Activated T-helper 1 cell treated with anti-CD3 and anti-CD28 coated beads, Interleukin-12 subunit alpha, Interleukin-12 subunit beta, Interleukin-2, Interleukin-4 antibody, amounts not matched to agents 30 ng/mL and 10 ng/mL and 1 ng/mL, durations not matched to agents 14 hours and 24 hours and 36 hours (primary cell): ENCODE data around the gene TBC1D1. TPM values are rescaled to one million over a fixed set of nuclear protein-coding genes. Genes with fewer than 3 reads are reported as not detected.
A peak's percentile ranks its signal among the peaks of the same experiment; 100 is the strongest.
"Not testable (repeated sequence)": the region's sequence is repeated elsewhere in the genome, so short reads cannot be mapped to it uniquely, and the experiment has no call there.

Source experiments
- DNase-seq: peaks from one replicate; pipeline ENCODE4 v3.0.0; 2021; ENCODE audit warnings: low spot score
- H3K27ac Mint-ChIP-seq: one replicate; pipeline ENCODE4 v1.8.0; 2021; ENCODE audit warnings: mild to moderate bottlenecking, mixed read lengths
- H3K27me3 Mint-ChIP-seq: one replicate; pipeline ENCODE4 v1.8.0; 2022; ENCODE audit warnings: mild to moderate bottlenecking, moderate library complexity, mixed read lengths; ENCODE audit not compliant: insufficient read depth
- H3K36me3 Mint-ChIP-seq: one replicate; pipeline ENCODE4 v1.8.0; 2021; ENCODE audit warnings: low read depth, mixed read lengths
- H3K4me1 Mint-ChIP-seq: one replicate; pipeline ENCODE4 v1.8.0; 2021; ENCODE audit warnings: low read depth, mixed read lengths
- H3K4me3 Mint-ChIP-seq: one replicate; pipeline ENCODE4 v1.8.0; 2021; ENCODE audit warnings: mild to moderate bottlenecking, moderate library complexity, mixed read lengths
- H3K9me3 Mint-ChIP-seq: one replicate; pipeline ENCODE4 v1.8.0; 2021; ENCODE audit warnings: mixed read lengths
- intact Hi-C: fragments of 100-400 bp; cut with micrococcal nuclease; formaldehyde crosslinking; loops from one replicate; pipeline ENCODE4 v1.15.1; 2024
- total RNA-seq: library from RNA; stranded (reverse); gene quantifications from 2 replicates; pipeline ENCODE4 v1.2.3, GENCODE V29; 2022

TBC1D1 gene
- total RNA-seq, 1 donor from 2014 or later, result 52.6 TPM

GRCh38 chr4:37968747-37969146 is 77.9 kb downstream of the TBC1D1 start:
- Mint-ChIP-seq H3K4me1 (peaks cover 23% of the 10 kb centered on the region), H3K9me3 (no peaks in the 10 kb centered on the region), H3K4me3 (no peak overlapping the region), H3K36me3 (peaks cover 2% of the 10 kb centered on the region), H3K27me3 (no peaks in the 10 kb centered on the region), H3K27ac (no peak overlapping the region)
- intact Hi-C loops, result no loop called here
- DNase-seq, result no peak

GRCh38 chr4:37970702-37971101 is 79.8 kb downstream of the TBC1D1 start:
- Mint-ChIP-seq H3K27me3 (no peaks in the 10 kb centered on the region), H3K4me3 (no peak overlapping the region), H3K9me3 (no peaks in the 10 kb centered on the region), H3K4me1 (peaks cover 23% of the 10 kb centered on the region), H3K27ac (no peak overlapping the region), H3K36me3 (peaks cover 2% of the 10 kb centered on the region)
- intact Hi-C loops, result loop anchor here (1.0 to 10.0 kb wide), 2 partner anchors 65 to 1706 kb away; no protein-coding TSS in a partner anchor
- DNase-seq, result no peak

- no peak for DNase-seq
- H3K27me3 Mint-ChIP-seq, result no peaks in the 10 kb centered on the region
- intact Hi-C loops, result loop anchor here (10.0 kb wide), 1 partner anchor 1706 kb away; no protein-coding TSS in a partner anchor
- peaks cover 2% of the 10 kb centered on the region for H3K36me3 Mint-ChIP-seq
- H3K4me1 Mint-ChIP-seq, result peaks cover 20% of the 10 kb centered on the region
- no peaks in the 10 kb centered on the region for H3K9me3 Mint-ChIP-seq
- H3K27ac Mint-ChIP-seq, result no peak overlapping the region
- no peak overlapping the region for H3K4me3 Mint-ChIP-seq
These were observed 80.3 kb downstream of the TBC1D1 start for GRCh38 chr4:37971202-37971601.

GRCh38 chr4:37973441-37973840 is 82.6 kb downstream of the TBC1D1 start:
- Mint-ChIP-seq H3K4me3 (no peak overlapping the region), H3K4me1 (peaks cover 25% of the 10 kb centered on the region), H3K36me3 (peaks cover 2% of the 10 kb centered on the region), H3K27me3 (no peaks in the 10 kb centered on the region), H3K27ac (no peak overlapping the region), H3K9me3 (no peaks in the 10 kb centered on the region)
- intact Hi-C loops, result loop anchor here (10.0 kb wide), 1 partner anchor 1709 kb away; no protein-coding TSS in a partner anchor
- DNase-seq, result no peak

GRCh38 chr4:37975321-37975822 is 84.5 kb downstream of the TBC1D1 start:
- DNase-seq, H3K27ac Mint-ChIP-seq, H3K36me3 Mint-ChIP-seq, H3K4me3 Mint-ChIP-seq, H3K9me3 Mint-ChIP-seq, H3K27me3 Mint-ChIP-seq: not testable (repeated sequence)
- H3K4me1 Mint-ChIP-seq, result peaks cover 35% of the 10 kb centered on the region
- intact Hi-C loops, result loop anchor here (5.0 to 10.0 kb wide), 3 partner anchors 103 to 1711 kb away; no protein-coding TSS in a partner anchor

- Mint-ChIP-seq H3K4me3 (peak overlapping the region; percentile 71), H3K27ac (peak overlapping the region; percentile 40), H3K9me3 (no peaks in the 10 kb centered on the region), H3K4me1 (peaks cover 30% of the 10 kb centered on the region), H3K27me3 (no peaks in the 10 kb centered on the region), H3K36me3 (no peaks in the 10 kb centered on the region)
- no peak for DNase-seq
- intact Hi-C loops, result loop anchor here (5.0 to 10.0 kb wide), 3 partner anchors 104 to 1712 kb away; no protein-coding TSS in a partner anchor
These were observed 85.6 kb downstream of the TBC1D1 start for GRCh38 chr4:37976507-37976906.

- Mint-ChIP-seq H3K9me3 (no peaks in the 10 kb centered on the region), H3K36me3 (no peaks in the 10 kb centered on the region), H3K27ac (peak overlapping the region; percentile 69), H3K4me1 (peaks cover 35% of the 10 kb centered on the region), H3K27me3 (no peaks in the 10 kb centered on the region), H3K4me3 (peak overlapping the region; percentile 71)
- intact Hi-C loops, result loop anchor here (1.0 to 10.0 kb wide), 5 partner anchors 86 to 1712 kb away; partner anchors contain the start of gene TBC1D1
- DNase-seq, result peak; percentile 72
These were observed 86.1 kb downstream of the TBC1D1 start for GRCh38 chr4:37976991-37977470.

- peak; percentile 70 for DNase-seq
- Mint-ChIP-seq H3K9me3 (no peaks in the 10 kb centered on the region), H3K27me3 (no peaks in the 10 kb centered on the region), H3K36me3 (no peaks in the 10 kb centered on the region), H3K27ac (peak overlapping the region; percentile 81), H3K4me1 (peaks cover 41% of the 10 kb centered on the region), H3K4me3 (peak overlapping the region; percentile 86)
- intact Hi-C loops, result loop anchor here (1.0 to 10.0 kb wide), 9 partner anchors 57 to 1713 kb away; partner anchors contain the start of genes PGM2, RELL1 and TBC1D1
These were observed 86.8 kb downstream of the TBC1D1 start for GRCh38 chr4:37977471-37978247.

GRCh38 chr4:37978248-37978924 is 87.5 kb downstream of the TBC1D1 start:
- H3K9me3 Mint-ChIP-seq, result no peaks in the 10 kb centered on the region
- H3K27ac Mint-ChIP-seq, result peak overlapping the region; percentile 81
- no peaks in the 10 kb centered on the region for H3K27me3 Mint-ChIP-seq
- peak overlapping the region; percentile 86 for H3K4me3 Mint-ChIP-seq
- no peak for DNase-seq
- H3K36me3 Mint-ChIP-seq, result no peaks in the 10 kb centered on the region
- H3K4me1 Mint-ChIP-seq, result peaks cover 38% of the 10 kb centered on the region
- intact Hi-C loops, result loop anchor here (1.0 to 10.0 kb wide), 7 partner anchors 56 to 1714 kb away; partner anchors contain the start of genes PGM2 and RELL1

- Mint-ChIP-seq H3K36me3 (no peaks in the 10 kb centered on the region), H3K4me3 (no peak overlapping the region), H3K27ac (no peak overlapping the region), H3K27me3 (no peaks in the 10 kb centered on the region), H3K9me3 (no peaks in the 10 kb centered on the region), H3K4me1 (peaks cover 35% of the 10 kb centered on the region)
- no peak for DNase-seq
- intact Hi-C loops, result no loop called here
These were observed 89.4 kb downstream of the TBC1D1 start for GRCh38 chr4:37980246-37980645.

- Mint-ChIP-seq H3K36me3 (no peaks in the 10 kb centered on the region), H3K9me3 (no peaks in the 10 kb centered on the region), H3K27ac (no peak overlapping the region), H3K4me1 (peaks cover 42% of the 10 kb centered on the region), H3K27me3 (no peaks in the 10 kb centered on the region), H3K4me3 (no peak overlapping the region)
- intact Hi-C loops, result no loop called here
- no peak for DNase-seq
These were observed 90.5 kb downstream of the TBC1D1 start for GRCh38 chr4:37981425-37981824.

- Mint-ChIP-seq H3K9me3 (no peaks in the 10 kb centered on the region), H3K27me3 (no peaks in the 10 kb centered on the region), H3K27ac (no peak overlapping the region), H3K4me3 (no peak overlapping the region), H3K4me1 (peaks cover 39% of the 10 kb centered on the region), H3K36me3 (no peaks in the 10 kb centered on the region)
- DNase-seq, result no peak
- intact Hi-C loops, result no loop called here
These were observed 91.2 kb downstream of the TBC1D1 start for GRCh38 chr4:37981844-37982720.
